A172 (cell line): Measurements from ENCODE around the gene OPRL1. TPM values are rescaled to one million over a fixed set of nuclear protein-coding genes. Genes with fewer than 3 reads are reported as not detected.
A peak's percentile ranks its signal among the peaks of the same experiment; 100 is the strongest.

Source experiments
- DNase-seq: peaks from one replicate; pipeline ENCODE4 v3.0.0-alpha.2; 2015; ENCODE audit warnings: low spot score
- total RNA-seq: library from RNA; depleted of rRNA; stranded (reverse); fragments of >200 nt; shearing (Covaris generic); gene quantifications from 2 replicates; pipeline ENCODE4 v1.2.3, GENCODE V29; 2014; rRNA removed

OPRL1 gene
- total RNA-seq, 1 experiment from 2014 or later = 1.2 TPM

DNA sequence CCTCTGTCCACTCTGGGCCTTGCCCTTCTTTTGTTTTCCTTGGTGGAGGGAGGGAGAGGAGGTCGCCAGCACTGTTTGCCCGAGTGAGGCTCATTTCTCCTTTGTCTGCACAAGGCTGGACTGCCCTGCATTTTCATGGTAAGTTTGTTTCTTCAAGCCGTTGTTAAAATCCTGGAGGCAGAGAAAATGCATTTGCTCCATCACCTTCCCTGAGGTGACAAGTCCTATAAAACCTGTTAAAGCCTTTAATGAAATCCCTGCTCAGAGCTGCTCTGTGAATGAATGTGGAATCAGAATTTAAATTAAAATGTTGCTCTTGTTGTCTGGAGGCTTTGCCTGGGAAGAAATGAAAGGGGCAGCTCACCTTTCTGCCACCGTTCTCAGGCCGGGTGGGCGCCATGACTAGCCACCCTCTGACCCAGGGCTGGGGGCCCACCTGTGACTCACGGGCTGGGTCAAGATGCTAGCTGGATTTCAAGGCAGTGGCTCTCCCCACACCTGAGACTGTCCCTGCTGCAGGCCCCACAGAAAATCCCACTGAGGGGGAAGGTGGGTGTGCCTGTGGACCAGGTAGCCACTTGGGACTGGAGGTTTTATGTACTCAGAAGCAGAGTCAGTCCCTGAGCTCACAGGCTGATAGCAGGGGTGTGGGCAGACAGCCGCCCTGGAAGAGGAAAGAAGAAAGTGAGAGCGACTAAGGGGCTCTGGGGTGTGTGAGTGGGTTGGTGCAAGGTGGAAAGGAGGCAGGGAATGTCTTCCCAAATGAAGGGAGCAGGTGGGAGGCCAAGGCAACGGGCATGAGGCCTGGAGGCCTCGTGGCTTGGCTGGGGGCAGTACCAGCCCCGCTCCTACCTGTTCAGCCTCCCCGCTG lies 60.4 kb downstream of the OPRL1 start:
- DNase-seq = no peak

DNA sequence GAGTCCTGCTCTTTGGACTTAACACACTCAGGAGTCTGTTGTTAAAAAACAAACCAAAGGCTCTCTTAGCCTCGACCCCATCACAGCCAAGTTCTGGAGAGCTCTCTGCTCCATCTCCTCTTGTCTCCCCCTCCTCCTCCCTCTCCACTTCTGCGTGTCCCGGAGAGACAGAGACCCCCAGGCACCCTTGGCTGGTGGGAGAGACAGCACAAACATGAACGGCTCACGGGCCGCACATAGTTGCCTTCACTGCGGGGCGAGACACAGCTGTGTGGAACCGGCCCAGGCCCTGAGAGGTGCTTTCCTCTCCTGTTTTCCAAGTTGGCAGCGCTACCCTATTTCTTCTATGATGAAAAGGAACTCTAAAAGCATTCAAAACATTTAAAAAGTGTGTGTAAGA lies 61.1 kb downstream of the OPRL1 start:
- no peak for DNase-seq

DNA sequence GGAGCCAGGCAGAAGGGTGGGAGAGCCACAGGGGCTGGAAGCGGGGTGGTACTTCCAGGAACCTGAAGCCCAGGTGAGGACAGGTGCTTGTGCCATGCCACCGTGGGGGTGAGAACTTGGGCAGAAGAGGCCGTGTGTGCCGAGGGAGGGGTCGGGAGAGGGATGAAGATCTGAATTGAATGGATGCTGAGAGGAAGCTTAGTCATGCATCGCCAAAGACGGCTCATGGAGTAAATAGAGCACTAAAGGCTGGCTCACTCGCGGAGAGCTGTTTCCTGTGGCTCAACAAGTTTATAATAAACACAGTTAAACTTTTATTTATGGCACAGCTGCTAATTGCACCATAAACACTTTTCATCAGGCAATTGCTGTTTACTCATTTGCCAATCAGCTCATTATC lies 62.7 kb downstream of the OPRL1 start:
- peak; percentile 26 for DNase-seq

DNA sequence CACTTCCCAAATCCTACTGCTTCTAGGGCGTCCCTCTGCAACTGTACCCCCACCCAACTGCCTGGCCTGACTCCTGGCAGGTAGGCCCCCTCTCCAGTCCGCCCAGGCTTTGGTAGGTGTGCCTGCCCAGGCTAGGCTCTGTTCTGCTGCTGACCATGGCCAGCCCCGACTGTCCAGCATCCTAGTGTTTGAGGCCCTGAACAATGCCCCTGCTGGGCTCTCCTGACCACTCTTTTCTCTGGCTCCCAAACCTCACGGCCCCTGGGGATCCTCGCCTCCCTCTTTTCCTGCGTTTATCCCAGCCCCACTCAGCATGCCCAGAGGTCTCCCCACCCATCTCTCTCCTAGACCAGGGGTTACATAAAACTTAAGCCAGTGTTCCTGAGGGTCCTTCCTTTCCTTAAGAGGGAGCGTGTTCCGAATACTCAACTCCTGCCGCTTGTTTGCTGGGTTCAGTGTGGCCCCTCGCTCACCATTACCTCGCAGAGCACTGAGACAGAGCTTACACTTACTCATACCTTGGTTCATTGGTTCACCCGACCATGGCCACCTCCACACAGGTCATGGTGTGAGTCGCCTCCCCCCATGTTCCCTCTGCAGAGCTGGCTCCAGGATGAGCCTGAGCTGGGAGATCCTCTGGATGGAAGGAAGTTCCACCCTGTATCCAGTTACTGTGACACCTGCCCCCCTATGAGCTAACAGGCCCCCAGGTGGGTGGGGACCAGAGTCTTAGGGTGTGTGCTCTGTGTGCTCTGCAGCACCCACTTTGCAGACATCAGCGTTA lies 63.3 kb downstream of the OPRL1 start:
- DNase-seq = no peak

DNA sequence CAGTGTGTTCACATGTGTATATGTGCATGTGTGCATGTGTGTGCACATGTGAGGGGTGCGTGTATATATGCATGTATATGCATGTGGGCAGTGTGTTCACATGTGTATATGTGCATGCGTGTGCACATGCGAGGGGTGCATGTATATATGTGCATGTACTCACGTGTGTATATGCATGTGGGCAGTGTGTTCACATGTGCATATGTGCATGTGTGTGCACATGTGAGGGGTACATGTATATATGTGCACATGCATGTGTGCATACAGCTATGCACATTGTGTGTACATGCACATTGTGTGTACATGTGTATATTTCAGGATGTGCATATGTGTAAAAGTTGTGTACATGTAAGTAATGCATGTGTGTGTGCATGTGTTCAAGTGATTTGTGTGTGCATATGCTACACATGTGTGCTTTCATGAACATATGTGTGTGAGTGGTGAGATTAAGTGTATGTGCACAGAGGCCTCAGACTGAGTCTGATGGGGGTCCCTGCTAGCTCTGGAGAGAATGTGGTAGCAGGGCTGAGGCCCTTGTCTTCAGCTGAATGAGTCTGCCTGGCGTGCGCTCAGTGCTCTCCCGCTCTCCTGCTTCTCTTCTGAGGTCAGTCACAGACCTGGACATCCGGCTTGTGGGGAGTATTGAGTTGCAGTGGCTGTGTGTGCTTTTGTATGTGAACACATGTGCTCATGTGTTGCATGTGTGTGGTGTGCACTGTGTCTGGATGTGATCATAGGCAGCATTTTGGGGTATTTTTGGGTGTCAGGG lies 64.4 kb downstream of the OPRL1 start:
- DNase-seq = no peak

DNA sequence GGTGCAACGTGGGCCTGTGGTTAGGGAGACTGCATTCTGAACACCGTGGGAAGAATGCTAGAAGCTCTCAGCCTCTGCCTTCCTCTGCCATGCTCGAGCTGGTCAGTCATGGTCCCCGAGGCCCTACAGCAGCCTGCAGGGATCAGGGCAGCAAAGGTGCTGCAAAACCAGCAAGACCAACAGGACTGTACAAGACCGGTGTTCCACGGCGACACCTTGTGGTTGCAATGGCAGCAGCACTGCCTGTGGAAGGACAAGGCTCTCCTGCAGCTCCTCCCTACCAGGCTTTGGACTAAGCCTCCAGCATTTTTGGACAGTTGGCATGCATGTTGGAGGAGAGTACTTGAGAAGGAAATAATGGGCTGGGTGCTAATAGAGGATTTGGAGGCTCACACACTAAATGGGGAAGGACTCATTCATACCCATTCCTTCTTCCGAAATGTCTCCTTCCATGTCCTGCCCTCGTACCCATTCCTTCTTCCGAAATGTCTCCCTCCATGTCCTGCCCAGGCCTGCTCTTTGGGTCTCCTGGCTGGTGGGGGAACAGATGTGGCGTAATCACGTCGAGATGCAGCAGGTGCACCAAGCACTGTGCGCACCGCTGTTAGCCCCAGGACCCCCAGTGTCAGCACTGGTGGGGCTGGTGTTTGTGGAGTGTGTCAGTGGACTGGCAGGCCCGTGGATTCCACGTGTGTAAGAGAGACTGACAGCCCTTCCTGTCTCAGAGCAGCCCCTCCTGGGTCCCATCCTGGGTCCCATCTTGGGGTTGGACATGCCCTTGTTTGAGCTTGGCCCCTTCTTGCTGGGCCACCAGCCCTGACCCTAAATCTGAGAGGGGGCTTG lies 65.8 kb downstream of the OPRL1 start:
- DNase-seq = no peak

DNA sequence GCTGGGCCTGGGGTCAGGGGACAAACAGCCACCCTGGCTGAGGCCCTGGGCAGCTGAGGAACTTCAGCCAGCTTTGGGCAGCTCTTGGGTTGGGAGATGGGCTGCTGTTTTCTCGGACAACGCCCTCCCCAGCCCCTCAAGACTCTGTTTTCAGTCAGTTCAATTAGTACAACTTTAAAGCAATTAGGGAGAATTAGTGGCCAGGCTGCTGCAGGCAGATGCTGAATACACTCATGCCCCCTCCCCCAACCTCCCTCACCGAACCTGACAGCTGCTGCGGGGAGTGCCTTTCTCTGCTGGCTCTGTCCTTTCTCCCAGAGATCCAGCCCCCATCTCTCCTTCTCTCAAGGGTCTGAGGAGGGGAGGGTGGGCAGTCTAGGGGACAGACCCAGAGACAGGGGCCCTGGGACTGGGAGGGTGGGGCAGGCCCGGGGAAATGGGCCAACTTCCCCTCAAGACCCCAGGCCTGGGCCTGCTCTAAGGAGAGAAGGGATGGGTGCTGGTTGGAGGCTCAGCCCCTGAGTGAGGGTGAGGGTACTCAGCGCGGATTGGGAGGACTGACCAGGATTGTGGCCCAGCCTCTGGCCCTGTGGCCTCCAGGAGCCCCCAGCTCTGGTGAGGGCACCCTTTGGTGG lies 66.5 kb downstream of the OPRL1 start:
- DNase-seq = no peak

DNA sequence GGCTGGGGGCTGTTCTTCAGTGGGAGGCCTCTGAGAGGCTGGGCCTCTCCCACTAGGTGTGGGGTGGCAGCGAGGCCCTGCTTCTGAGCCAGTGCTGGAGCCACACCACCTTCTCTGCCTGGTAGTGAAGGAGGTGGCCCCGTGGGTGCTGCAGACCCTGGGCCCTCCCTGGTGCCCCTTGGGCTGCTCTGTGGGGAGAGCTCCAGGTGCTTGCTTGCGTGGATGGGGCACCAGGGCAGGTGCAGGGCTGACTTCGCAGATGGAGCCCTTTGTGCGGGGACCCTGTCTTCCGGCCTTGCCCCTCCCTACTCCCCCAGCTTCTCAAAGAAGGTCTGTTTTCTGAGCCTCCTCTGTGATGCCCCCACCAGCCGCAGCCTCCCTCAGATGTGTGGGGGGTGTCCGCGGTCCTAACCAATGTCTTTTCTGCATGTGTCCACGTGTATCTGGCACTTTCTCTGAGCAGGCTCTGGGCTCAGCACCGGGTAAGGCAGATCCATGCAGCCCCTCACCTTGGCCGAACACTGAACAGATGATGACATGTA lies 67.1 kb downstream of the OPRL1 start:
- DNase-seq = no peak

DNA sequence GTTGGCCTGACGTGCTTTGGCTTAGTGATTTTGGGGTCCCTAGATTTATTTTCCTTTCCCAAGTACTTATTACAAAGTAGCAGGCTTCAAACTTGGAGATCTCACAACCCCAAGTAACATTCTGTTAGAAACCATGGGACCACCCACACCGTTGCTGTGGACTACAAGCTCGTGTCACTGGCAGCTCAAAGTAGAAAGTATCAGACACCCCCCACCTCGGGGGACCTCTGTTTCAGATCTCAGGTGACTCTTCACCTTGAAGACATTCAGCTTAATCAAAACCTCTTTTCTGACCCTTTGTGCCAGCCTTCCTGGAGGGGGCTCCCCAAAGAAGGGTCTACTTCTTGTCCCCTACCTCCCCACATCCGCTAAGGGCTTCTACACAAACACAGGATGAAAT lies 68.7 kb downstream of the OPRL1 start:
- DNase-seq = no peak

DNA sequence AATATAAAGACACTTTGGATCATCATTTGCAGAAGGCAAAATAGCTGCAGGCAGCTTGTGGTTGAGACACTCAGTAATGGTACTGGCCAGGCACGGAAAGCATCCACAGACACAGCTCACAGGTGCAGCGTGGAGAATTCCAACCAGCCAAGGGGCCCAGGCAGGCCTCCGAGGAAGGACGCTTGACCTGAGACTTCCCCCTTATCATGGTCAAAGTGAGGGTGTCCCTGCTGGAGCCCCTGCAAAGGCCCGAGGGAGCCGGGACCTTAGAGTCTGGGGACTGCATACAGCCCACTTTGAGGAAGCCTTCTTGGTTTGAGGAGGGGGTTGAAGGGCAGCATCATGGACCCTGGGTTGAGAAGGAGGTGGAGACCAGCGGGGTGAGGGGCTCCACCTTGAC lies 69.3 kb downstream of the OPRL1 start:
- no peak for DNase-seq

DNA sequence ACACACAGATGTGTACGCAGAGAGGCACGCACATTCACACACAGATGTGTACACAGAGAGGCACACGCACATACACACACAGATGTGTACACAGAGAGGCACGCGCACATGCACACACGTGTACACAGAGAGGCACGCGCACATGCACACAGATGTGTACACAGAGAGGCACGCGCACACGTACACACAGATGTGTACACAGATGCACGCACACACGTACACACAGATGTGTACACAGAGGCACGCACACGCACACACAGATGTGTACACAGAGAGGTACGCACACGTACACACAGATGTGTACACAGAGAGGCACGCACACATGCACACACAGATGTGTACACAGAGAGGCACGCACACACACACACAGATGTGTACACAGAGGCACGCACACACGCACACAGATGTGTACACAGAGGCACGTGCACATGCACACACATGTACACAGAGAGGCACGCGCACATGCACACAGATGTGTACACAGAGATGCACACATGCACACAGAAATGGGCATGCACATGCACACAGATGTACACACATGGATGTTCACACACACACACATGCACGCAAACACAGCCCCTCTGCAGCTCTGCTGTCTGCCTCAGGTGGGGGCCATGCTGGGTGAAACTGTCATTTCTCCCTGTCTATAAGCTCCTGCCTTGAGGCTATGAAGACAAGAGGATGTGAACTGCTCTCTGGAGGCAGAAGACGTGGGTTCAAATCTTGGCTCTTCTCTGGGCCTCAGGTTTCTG lies 70.1 kb downstream of the OPRL1 start:
- no peak for DNase-seq

Other genes with a start within 250 kb of the OPRL1 start
- 6.8 and 10.3 TPM in 2 replicates for gene ZBTB46, start 248.8 kb upstream of the OPRL1 start, total RNA-seq
- not detected in 2 replicates for gene ABHD16B, start 218.6 kb upstream of the OPRL1 start, total RNA-seq
- 149 and 174 TPM in 2 replicates for gene TPD52L2, start 214.8 kb upstream of the OPRL1 start, total RNA-seq
- 48.1 and 50.2 TPM in 2 replicates for gene DNAJC5, start 185.0 kb upstream of the OPRL1 start, total RNA-seq
- 27.2 and 27.6 TPM in 2 replicates for gene UCKL1, start 123.7 kb upstream of the OPRL1 start, total RNA-seq
- 16.8 and 17.0 TPM in 2 replicates for gene ZNF512B, start 110.2 kb upstream of the OPRL1 start, total RNA-seq
- gene SAMD10, start 100.4 kb upstream of the OPRL1 start, total RNA-seq = 0.77 TPM in 1 of 2 replicates, not detected in the other
- gene PRPF6, start 99.0 kb upstream of the OPRL1 start, total RNA-seq = 74.2 and 74.7 TPM in 2 replicates
- gene C20orf204, start 43.9 kb upstream of the OPRL1 start, total RNA-seq = 0.89 and 1.2 TPM in 2 replicates
- 0.21 and 1.9 TPM in 2 replicates for gene SOX18, start 30.4 kb upstream of the OPRL1 start, total RNA-seq
- gene TCEA2, start 16.9 kb upstream of the OPRL1 start, total RNA-seq = 52.7 and 58.3 TPM in 2 replicates
- gene RGS19, start 564 bp upstream of the OPRL1 start, total RNA-seq = 29.3 and 29.5 TPM in 2 replicates
- 0.24 TPM in 1 of 2 replicates, not detected in the other for gene LKAAEAR1, start 4.3 kb downstream of the OPRL1 start, total RNA-seq
- not detected in 2 replicates for gene NPBWR2, start 27.5 kb downstream of the OPRL1 start, total RNA-seq
- gene MYT1, start 84.4 kb downstream of the OPRL1 start, total RNA-seq = 2.4 TPM in 2 replicates
- 42.4 and 78.3 TPM in 2 replicates for gene PCMTD2, start 175.7 kb downstream of the OPRL1 start, total RNA-seq